PC-9 (cell line): ENCODE results near the gene ALDH9A1.

Experiments used
- CTCF ChIP-seq: fragments of 200-600 bp; sonication (generic); conservative IDR thresholded peaks from 2 replicates; pipeline ENCODE4 v1.6.1; 2017; ENCODE audit warnings: mixed run types, antibody characterized with exemption, mild to moderate bottlenecking, moderate library complexity
- EZH2 ChIP-seq: fragments of 200-600 bp; sonication (generic); IDR thresholded peaks from 2 replicates; pipeline ENCODE4 v1.8.0; 2017; ENCODE audit warnings: antibody characterized with exemption, low read depth

DNA sequence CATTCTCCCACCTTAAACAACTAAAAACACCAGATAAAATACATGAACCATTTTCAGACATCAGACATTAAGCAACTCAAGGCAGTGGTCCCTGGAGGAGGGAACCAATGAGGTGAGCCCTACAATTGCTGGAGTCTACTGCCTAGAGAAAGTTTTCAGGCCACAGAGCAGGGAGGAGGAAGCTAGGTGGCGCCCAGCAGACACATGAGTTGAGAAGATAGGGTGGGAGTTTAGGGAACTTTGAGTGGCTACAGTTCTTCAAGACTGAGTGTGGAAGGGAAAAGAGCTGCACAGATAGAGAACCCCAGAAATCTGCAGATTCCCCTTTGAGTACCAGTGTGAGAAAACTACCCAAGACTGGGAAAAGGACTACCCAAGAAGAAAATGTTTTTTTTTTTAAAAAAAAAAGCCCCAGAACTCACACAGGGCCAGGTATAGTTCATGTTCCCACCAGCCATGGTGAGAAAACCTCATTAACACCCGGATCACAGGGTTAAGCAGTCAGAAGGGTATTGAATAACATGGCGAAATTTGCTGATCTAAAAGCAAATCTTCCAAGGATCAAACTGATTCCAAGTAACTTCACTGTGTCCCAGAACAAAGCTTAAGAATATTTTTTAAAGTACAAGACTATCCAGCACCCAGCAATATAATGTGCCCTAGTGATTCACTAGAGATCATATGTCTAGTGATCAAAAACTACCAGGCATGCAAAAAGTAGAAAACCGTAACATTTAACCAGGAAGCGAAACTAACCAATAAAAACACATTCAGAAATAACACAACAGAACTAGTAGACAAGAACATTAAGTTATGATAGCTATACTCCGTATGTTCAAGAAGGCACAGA lies 12.0 kb downstream of the ALDH9A1 start:
- TF ChIP-seq CTCF (no peak), EZH2 (no peak)
